PC-3 (cell line): ENCODE results near the gene SLC6A7.

Experiments
- CTCF ChIP-seq: fragments of 300-600 bp; sonication (generic); conservative IDR thresholded peaks from 2 replicates; pipeline ENCODE4 v1.5.1; 2017; ENCODE audit warnings: antibody characterized with exemption, low read depth, mild to moderate bottlenecking, low read length
- EZH2 ChIP-seq: fragments of 300-600 bp; sonication (generic); IDR thresholded peaks from one replicate; pipeline ENCODE4 v1.6.1; 2017; ENCODE audit warnings: antibody characterized with exemption, mild to moderate bottlenecking, low read length; ENCODE audit not compliant: unreplicated experiment
- EZH2phosphoT487 ChIP-seq: fragments of 300-600 bp; sonication (generic); IDR thresholded peaks from 2 replicates; pipeline ENCODE4 v1.6.1; 2018; ENCODE audit warnings: mild to moderate bottlenecking, antibody characterized with exemption, low read length, borderline replicate concordance

- TF ChIP-seq CTCF (no peak), EZH2 (no peak), EZH2phosphoT487 (no peak)
These were observed 23.7 kb upstream of the SLC6A7 start for GRCh38 chr5:150166037-150166649.
